NCI-H2029 treated with DMSO at 0.1 percent for 48 hours (cell line): ENCODE data around the gene CNTNAP4.
A peak's percentile ranks its signal among the peaks of the same experiment; 100 is the strongest.

ENCODE experiments used
- DNase-seq: peaks from one replicate; lab custom pipeline; 2025; lab: John Stamatoyannopoulos, UW

Gene CNTNAP4

DNA sequence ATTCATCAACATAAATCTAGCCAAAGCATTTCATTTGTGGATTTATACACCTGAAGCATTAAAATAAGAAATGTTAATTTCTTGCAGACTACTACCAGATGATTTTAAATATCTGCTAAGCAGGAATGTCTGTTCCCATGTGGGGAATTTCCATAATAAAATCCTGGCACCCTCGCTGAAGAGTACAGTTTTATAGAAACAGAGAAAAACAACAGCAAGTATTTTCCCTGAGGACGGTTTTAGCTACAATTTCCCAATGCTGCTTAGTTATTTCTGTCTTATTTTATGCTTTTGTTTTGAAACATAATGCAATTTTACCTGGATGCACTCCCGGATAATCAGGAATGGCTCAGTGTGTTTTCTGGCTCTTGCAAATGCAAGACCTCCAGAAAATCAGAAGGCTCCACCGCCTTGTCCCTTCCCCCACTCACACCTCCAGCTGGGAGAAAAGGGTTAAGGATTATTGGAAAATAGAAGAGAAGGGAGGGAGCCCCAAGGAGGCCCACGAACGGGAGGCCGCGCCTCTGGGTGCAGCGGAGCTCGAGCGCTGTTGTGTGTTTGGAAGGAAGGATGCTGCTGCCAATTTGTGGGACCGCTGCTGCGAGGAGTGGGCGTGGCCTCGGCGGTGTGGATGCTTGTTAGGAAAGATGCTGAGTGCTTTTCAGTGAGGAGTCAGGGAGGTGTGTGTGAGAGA, at the start of gene CNTNAP4:
CNTNAP4 (plus strand) TSS at position 657 of the 694 bp plus-strand sequence. CDS start 262 bp downstream, outside the sequence.
- no peak for DNase-seq

DNA sequence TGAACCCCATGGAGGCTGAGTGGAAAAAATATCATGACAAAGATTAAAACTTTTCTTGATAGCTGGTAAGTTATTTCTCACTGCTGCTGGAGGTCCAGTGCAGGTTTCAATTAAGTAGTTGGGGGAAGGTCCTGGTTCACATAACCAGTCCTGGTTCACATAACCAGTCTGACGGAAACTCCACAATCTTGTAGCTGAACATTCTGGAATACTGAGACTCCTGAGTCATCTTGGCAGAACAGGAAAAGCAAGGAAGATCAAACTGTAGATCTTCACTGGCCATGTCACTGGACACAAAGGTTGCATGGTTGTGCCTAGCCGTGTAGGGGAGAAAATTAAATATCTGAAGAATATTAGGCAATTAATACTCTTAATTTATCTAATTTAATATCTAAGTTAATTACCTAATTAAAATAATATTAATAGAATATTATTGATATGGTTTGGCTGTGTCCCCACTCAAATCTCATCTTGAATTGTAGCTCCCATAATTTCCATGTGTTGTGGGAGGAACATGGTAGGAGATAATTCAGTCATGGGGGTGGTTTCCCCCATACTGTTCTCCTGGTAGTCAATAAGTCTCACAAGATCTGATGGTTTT, 48.6 kb upstream of the CNTNAP4 start:
- DNase-seq, result no peak

DNA sequence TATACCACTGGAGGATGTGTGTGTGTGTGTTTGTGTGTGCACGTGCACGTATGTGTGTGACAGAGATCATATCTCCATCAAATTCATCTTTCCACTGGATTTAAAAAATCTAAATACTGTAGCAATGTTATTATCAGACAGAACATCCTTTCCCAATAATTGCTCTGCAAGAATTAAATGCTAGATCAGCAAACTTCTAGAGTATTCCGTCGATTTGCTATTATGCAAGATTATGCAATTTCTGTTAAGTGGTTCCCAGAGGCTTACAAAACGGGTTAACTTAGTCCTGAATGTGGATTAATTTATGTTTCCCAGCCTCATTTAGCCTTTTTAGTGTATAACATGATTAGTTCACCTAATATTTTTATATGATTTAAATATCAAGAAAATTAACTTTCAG, 44.5 kb upstream of the CNTNAP4 start:
- no peak for DNase-seq

DNA sequence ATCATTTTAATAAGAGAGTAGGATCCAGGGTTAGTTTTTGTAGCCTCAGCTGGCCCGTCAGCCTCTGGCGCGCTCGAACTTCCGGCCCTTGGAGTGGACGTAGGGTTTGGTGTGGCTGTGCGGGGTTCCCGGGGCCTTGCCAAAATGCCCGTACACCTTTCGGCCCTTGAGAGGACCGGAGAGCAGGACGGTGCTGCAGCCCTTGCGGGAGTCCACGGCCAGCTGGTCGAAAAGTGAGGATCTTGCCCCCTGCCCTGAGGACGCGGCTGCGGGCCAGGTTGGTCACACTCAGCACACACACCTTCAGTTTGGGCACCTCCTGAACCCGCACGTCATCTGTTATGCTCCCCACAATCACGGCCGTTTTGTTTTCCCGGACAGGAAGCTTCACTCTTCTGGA, 42.2 kb upstream of the CNTNAP4 start:
- DNase-seq, result no peak

DNA sequence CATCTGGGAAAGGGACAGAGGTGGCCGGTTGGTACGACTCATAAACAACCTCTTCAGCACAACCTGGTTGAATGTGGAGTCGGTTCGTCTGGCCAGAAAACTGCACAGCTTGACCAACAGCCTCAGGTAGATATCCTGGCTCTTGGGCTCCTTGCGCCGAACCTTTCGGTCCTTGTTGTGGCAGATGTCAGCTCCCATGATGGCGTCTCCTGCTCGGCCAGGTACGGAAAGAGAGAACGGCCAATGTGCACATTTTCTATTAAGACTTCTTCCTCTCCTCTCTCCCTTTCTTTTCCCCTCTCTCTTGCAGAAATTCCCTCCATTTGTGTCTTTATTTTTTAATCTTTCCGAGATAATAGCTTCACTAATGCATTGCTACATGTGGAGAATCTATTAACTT, 41.8 kb upstream of the CNTNAP4 start:
- no peak for DNase-seq

DNA sequence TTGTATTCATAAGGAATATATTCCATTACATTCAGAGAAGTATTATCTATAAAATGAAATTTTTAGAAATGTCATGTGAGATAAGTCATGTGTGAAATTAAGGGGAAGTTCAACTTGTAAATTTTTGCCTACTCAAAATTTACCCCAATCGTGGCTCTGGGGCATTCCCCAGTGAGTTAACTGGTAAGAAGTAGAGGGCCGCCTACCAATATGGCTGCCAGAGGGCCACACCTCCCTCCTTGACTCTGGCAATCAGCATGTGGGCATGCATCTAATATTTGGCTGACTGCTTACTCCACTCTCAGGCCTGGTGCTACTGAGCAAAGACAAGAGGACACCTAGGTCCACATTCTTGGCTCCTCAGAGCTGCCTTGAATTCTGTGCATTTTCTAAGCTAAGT, 39.7 kb upstream of the CNTNAP4 start:
- DNase-seq, result no peak

DNA sequence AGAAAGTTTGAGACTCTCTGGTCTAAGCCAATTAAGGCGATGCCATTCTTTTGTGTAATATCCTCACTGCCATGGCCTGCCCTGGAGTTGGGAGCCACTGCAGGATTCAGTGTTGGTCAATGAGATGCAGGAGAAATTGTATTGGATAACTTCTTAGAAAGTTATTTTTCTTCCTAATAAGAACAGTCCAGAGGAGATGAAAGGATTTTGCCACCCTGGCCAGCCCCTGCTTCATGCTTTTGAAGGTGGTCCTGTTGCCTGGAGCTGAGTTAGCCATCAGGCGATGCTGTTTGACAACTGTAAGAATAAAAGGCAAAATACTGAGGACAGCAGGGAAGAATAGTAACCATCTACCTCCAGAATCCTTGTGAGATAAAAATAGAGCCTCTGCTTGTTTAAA, 35.4 kb upstream of the CNTNAP4 start:
- DNase-seq, result no peak

DNA sequence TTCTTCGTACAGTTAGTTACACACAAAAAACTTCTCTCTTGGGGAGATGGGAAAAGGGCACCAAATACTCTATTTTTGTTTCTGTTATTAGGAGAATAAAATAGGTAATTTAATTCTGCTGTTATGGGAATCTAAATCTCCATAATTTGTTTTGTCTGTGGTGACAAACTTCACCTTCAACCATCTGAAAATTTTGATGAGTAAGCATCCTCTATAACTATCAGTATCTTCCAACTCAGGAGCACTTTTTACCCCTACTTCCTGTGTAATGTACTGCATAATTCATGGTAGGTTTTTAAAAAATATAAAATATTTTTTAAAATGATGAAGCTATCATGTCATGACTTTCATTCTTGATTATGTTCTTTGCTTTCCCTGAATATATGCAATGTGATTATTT, 33.6 kb upstream of the CNTNAP4 start:
- DNase-seq, result no peak

DNA sequence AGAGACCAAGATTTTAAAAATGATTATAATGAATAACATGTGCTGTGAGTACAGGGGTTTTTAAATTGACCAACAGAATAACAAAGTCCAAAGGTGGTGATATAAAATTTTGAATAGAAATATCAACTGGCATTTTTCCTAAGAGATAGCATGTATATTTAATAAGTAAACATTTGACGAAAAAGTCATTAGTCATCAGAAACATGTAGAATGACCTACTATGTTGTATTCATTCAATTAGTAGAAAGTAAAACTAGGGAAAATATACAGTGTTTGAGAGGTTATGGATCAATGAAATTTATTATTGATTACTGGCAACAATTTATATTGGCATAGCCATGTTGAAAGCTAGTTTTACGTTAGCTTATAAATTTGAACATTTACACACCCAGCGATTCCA, 30.6 kb upstream of the CNTNAP4 start:
- DNase-seq, result no peak

DNA sequence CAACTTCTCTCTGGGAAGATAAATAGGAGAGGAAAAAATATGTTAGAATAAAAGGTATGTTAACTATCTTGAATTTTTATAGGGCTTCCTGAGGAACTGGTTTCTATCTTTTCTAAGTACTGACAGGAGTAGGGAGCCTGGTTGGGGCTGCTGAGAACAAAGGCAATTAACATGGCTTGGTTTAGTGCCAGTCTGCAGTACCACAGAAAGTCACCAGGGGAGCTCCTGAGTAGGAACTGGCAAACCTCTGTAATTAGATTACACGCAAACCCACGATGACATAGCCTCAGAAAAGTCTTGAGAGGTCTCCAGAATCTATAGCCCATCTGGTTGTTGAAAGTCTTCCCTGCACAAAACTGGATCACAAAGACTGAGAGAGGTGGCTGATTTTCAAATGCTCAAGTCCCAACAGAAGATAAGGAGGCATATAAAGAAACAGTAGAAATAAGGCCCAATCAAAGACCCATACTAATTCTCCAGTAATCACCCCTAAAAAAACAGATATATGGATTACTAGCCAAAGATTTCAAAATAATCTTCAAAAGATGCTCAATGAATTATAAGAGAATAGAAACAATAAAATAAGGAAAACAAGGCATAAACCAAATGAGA, 11.7 kb upstream of the CNTNAP4 start:
- DNase-seq, result peak; percentile 10

DNA sequence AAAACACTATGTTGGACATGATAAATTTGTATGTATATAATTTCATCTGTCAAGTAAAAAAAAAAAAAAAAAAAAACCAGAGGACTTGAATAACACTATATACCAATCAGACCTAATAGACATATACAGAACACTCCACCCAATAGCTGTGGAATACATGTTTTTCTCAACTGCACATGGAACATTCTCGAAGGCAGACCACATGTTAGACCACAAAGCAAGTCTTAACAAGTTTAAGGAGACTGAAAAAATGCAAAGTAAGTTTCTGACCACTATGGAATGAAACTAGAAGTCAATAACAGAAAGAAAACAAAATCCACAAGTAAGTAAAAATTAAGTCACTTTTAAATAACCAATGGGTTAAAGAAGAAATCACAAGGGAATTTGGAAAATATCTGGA, 8.4 kb upstream of the CNTNAP4 start:
- no peak for DNase-seq

DNA sequence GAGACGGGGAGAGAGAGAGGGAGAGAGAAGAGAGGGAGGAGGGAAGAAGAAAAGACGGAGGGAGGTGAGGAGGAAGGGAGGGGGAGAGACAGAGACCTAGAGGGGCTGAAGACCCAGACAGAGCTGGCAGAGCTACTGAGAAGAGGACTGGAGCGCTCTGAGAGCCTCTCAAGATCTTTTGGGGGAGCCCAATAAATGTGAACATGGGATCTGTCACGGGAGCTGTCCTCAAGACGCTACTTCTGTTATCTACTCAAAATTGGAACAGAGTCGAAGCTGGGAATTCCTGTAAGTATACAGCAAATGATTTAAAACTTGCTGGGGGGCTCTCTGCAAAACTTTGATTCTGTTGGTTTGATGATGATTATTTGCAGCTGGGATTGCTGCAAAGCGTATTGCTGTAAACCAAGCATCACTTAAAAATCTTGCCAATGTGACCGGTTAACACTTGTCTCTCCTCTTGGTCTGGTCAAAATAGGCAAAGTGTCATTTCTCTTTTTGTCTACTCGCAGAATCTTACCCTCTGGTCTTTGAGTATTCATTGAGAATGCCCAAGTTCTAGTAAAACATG, 344 bp downstream of the CNTNAP4 start:
- no peak for DNase-seq

DNA sequence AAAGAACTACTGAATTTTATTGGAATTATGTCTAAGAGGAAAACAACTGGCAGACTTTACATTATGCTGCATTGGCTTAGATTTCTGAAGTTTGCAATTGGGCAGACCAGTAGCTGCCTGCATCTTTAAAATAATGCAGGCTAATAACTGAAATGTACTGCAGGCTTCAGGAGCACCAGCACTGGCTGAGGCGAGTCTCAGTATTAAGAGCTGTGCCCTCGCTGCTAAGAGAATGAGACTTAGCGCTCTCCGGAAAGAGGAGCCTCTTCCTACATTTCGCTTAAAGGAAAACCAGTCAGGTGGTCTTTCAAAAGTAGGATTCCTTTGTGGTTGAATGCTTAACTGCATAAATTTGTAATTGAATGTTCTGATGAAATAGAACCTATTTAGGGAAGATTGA, 885 bp downstream of the CNTNAP4 start:
- DNase-seq, result no peak

DNA sequence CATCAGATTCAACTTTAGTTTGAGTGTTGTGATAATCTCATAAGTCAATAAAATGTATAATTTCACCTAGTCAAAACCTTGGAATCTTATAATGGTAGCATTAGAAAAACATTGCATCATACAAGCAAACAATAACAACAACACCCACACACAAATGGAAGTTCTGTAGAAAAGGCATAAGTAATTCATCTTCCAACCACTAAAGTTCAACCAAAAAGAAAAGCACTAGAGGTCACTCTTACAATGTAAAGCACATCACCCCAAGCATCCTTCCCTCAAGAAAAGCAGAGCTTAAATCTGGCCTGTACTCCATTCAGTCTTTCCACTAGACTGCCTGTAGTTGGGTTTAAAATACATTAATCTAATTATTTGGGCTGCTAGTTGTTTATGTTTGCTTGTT, 1.8 kb downstream of the CNTNAP4 start:
- DNase-seq, result no peak

DNA sequence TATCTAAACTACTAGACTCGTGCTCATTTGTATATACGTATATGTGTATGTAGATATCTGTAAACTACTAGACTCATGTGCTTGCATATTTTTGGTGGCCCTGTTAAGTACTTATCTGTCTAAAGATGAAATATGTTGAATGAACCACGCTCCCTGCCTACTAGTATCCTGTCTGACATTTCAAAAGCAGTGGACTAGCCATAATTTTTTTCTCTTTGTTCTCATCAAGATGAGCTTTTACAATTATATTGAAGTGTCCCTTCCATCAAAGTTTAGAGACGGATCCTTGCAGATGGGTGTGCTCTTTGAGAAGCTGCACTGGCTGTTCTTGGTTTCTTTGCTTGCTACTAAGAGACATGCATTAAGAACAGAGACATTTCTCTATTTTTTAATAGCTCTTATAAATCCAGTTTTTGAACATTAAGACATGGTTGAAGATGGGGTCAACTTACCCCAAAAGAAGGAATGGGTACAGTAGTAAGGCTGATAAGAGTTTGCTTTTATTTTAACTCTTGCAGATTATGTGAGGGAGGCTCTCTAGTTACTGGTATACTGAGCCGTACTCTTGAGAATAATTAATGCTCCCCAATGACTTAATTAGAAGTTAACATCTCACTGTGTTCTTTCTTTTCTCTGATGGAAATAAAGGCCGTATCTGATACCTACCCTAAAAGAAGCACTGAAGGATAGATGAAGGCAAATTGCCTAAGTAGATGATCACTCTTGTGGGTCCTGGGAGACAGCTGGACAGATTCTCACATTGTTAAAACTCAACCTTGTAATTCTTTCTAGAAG, 3.4 kb downstream of the CNTNAP4 start:
- DNase-seq, result no peak

DNA sequence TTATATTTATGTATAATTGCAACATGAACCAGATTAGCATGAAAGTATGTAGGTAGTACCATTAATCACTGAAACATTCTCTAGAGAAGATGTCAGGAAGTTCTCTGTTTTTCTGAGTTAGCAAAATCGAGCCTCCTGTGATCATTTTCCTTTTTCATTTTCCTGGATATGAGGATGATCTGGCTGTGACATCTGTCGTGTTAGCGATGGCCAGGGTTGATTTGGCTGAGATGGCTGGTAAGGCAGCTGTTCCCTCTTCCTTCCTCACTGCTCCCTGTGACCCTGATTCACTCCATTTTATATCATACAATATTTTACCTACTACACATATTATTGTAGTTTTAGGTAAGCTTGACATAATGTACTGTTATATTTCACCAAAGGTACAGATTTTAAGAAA, 10.3 kb downstream of the CNTNAP4 start:
- DNase-seq, result no peak

DNA sequence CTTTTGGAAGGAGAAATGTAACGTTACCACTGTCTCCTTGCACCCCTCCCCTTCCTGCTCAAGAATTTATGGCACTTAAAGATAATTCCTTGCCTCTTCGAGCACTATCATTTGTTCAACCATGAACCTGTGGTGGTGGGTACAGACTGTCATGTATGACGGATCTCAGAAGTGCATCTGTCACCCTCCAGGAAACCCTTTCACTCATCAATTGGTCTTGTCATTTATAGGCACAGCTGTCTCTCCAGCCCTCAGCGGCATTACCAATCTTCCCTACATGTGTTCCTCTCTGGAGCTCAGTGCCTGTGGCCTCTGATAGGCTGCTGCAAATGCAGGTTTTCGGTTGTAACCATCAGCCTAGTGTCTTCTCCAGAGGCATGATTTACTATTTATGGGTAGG, 15.0 kb downstream of the CNTNAP4 start:
- no peak for DNase-seq

DNA sequence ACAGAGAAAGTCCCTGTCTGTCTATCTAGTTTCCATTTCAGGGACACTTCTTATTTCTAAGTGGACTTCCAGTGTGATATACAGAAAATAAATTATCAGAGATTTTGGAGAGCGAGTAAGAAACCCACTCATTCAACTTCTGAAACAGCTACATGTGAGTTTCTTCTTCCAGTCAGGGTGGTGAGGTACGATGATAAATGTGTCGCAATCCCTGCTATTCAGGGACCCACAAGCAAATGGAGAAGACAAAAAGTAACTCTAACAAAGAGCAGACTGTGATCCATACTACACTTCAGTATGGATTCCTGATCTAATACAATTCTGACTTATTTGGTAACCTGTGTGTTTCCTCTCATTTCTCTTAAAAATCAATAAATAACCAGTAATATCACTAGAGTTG, 16.8 kb downstream of the CNTNAP4 start:
- no peak for DNase-seq

DNA sequence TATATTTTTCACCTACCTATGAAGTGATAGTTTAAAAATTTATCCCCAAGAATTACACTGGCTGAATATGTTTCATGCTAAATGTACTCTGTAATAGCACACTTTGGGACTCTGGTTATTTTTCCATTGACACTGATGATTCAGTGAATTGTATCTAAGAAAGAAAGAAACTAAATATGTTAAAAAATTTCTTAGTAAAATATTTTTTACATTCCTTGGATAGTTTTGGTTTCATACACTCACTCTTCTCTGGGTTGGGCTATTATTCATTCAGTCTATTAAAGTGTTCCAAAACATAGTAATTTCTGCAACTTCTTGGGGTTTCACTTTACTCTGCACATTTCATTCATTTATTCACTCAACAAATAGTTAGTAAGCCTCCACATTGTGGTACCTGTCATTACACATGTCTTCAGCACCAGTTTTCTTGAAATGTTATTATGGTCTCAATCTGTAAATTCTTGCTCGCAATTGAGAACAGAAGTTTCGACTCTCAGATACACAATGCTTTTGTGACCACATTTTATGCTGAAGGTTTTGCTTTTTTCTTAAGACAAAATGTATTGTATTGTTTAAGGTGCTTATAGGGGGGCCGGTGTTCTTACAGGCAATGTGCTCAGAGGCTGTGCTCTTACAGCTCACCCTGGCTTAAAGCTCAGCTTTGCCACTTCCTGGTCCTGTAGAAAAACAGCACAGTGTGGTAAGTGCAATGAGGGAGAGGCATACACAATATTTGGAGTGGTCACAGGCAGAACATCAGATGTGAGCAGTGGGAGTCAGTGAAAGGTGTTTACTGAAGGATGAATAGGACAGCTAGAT, 17.4 kb downstream of the CNTNAP4 start:
- DNase-seq, result no peak

DNA sequence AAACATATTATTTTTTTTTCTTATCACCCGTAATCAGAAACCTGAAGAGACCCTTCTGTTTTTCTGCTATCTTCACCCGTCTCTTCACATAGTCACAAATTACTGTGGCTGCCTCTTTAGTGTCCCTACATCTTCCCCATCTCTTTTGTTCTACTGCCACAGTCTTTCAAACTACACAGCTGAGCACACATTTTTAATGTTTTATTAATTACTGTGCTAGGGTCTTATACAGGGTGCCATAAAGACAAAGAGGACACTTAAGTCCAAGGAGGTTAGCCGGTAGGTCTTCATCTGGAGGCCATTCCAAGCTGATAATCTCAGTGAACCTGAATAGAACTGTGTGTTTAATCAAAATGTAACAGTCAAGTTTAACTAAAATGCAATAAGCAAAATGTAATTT, 20.7 kb downstream of the CNTNAP4 start:
- no peak for DNase-seq

DNA sequence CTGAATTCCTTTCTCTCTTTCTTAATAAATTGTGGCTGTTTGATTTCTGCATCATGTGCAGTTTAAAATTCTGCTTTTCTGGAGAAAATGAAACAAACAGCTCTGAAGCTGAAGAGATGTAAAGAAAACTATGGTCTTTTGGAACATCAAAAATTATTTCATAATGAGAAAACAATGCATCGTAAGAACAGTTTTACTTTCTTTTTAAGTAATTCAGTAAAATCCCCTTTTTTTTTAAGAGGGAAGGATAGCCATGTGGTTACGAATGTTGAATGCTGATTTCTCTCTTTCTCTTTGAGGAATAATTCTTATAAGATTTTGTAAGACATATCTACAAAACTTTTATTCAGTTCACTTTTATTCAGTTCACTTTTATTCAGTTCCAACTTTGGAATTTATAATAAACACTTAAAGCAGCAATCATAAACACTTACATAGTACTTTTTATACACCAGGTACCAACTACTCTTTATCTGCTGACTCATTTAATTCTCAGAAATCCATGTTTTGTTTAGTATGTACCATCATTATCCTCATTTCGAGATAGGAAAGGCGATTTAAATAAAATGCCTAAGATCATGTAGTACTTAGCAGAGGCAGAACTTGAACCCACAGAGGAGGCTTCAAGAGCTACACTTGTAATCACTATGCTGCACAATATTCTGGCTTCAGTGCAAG, 26.6 kb downstream of the CNTNAP4 start:
- no peak for DNase-seq
